Mesenchymal stem cell (in vitro differentiated cells and primary cell): ENCODE results near the gene PRRX1.

Experiments
- DNase-seq: peaks from one replicate; pipeline ENCODE4 v3.0.0-alpha.2; 2013
- H2AFZ ChIP-seq: one replicate; pipeline ENCODE4 v1.6.1; 2013; ENCODE audit warnings: low read depth, mild to moderate bottlenecking, control low read depth, inconsistent platforms, low read length, moderate library complexity
- H2AK5ac ChIP-seq: 2 replicates; pipeline ENCODE4 v1.6.1; 2013; ENCODE audit warnings: low read length, moderate library complexity, mild to moderate bottlenecking, inconsistent platforms; ENCODE audit not compliant: severe bottlenecking
- H2BK120ac ChIP-seq: one replicate; pipeline ENCODE4 v1.6.1; 2013; ENCODE audit warnings: low read depth, mild to moderate bottlenecking, inconsistent platforms, low read length, moderate library complexity
- H2BK12ac ChIP-seq, 2 experiments: one replicate each; pipeline ENCODE4 v1.6.1; 2013; ENCODE audit warnings: inconsistent platforms in 2 of 2, low read length in 2 of 2, mild to moderate bottlenecking in 2 of 2, moderate library complexity in 2 of 2, control low read depth in 1 of 2
- H2BK15ac ChIP-seq: one replicate; pipeline ENCODE4 v1.6.1; 2013; ENCODE audit warnings: mild to moderate bottlenecking, low read depth, inconsistent platforms; ENCODE audit not compliant: poor library complexity, severe bottlenecking
- H2BK5ac ChIP-seq: 2 replicates; pipeline ENCODE4 v1.6.1; 2013; ENCODE audit warnings: low read depth, mild to moderate bottlenecking, low read length, control low read depth, inconsistent platforms; ENCODE audit not compliant: poor library complexity, severe bottlenecking
- H3K14ac ChIP-seq, 2 experiments: one replicate each; pipeline ENCODE4 v1.6.1; 2013; ENCODE audit warnings: inconsistent platforms in 2 of 2, low read length in 2 of 2, control low read depth in 1 of 2, mild to moderate bottlenecking in 1 of 2, moderate library complexity in 1 of 2
- H3K18ac ChIP-seq, 2 experiments: one replicate each; pipeline ENCODE4 v1.6.1; 2013; ENCODE audit warnings: inconsistent platforms in 2 of 2, low read length in 2 of 2, control low read depth in 1 of 2, low read depth in 1 of 2, mild to moderate bottlenecking in 1 of 2
- H3K23ac ChIP-seq, 2 experiments: one replicate each; pipeline ENCODE4 v1.6.1; 2013; ENCODE audit warnings: inconsistent platforms in 2 of 2, low read length in 2 of 2, mild to moderate bottlenecking in 2 of 2, moderate library complexity in 2 of 2, control low read depth in 1 of 2
- H3K27ac ChIP-seq: 2 replicates; pipeline ENCODE4 v1.5.1; 2013; ENCODE audit warnings: mild to moderate bottlenecking, moderate library complexity, low read length, control low read depth, inconsistent platforms; ENCODE audit not compliant: poor library complexity, severe bottlenecking
- H3K27me3 ChIP-seq, 2 experiments: 2 replicates each; pipeline versions ENCODE4 v1.6.1 to v1.7.0; 2013; ENCODE audit warnings: low read length in 2 of 2, mild to moderate bottlenecking in 2 of 2, moderate library complexity in 2 of 2, control low read depth in 1 of 2, inconsistent platforms in 1 of 2; ENCODE audit not compliant: control insufficient read depth in 1 of 2, insufficient read depth in 1 of 2
- H3K36me3 ChIP-seq, 2 experiments: 2 replicates each; pipeline versions ENCODE4 v1.6.1 to v1.7.0; 2013; ENCODE audit warnings: low read length in 2 of 2, control low read depth in 1 of 2, inconsistent platforms in 1 of 2, low read depth in 1 of 2, mild to moderate bottlenecking in 1 of 2; ENCODE audit not compliant: insufficient read depth in 2 of 2, control insufficient read depth in 1 of 2
- H3K4ac ChIP-seq, 2 experiments: one replicate each; pipeline ENCODE4 v1.6.1; 2013; ENCODE audit warnings: inconsistent platforms in 2 of 2, low read length in 2 of 2, mild to moderate bottlenecking in 2 of 2, moderate library complexity in 2 of 2, control low read depth in 1 of 2, low read depth in 1 of 2
- H3K4me1 ChIP-seq: 2 replicates; pipeline ENCODE4 v1.6.1; 2013; ENCODE audit warnings: low read depth, low read length, control low read depth; ENCODE audit not compliant: control insufficient read depth, insufficient read depth
- H3K4me2 ChIP-seq: 2 replicates; pipeline ENCODE4 v1.6.1; 2013; ENCODE audit warnings: low read length, mild to moderate bottlenecking, inconsistent platforms; ENCODE audit not compliant: poor library complexity, severe bottlenecking
- H3K4me3 ChIP-seq, 2 experiments: 2 replicates each; pipeline versions ENCODE4 v1.5.1 to v1.7.0; 2013; ENCODE audit warnings: low read length in 2 of 2, mild to moderate bottlenecking in 2 of 2, control low read depth in 1 of 2, low read depth in 1 of 2; ENCODE audit not compliant: insufficient read depth in 1 of 2
- H3K79me1 ChIP-seq: replicated peaks from 2 replicates; pipeline ENCODE4 v1.6.1; 2013; ENCODE audit warnings: mild to moderate bottlenecking, control low read depth, low read length, inconsistent platforms; ENCODE audit not compliant: poor library complexity, severe bottlenecking
- H3K9ac ChIP-seq: 2 replicates; pipeline ENCODE4 v1.7.0; 2013; ENCODE audit warnings: mild to moderate bottlenecking, low read length, moderate library complexity
- H3K9me3 ChIP-seq: 2 replicates; pipeline ENCODE4 v1.7.0; 2013; ENCODE audit warnings: mild to moderate bottlenecking, low read length; ENCODE audit not compliant: control insufficient read depth
- H4K8ac ChIP-seq: one replicate; pipeline ENCODE4 v1.6.1; 2013; ENCODE audit warnings: inconsistent platforms, mild to moderate bottlenecking, low read length, moderate library complexity
- H4K91ac ChIP-seq: one replicate; pipeline ENCODE4 v1.6.1; 2013; ENCODE audit warnings: mild to moderate bottlenecking, low read length, inconsistent platforms
- WGBS: methylation state at CpG from one replicate; pipeline ENCODE4 v1.1.7; 2013; ENCODE audit warnings: mixed read lengths; 5-methylcytosine and 5-hydroxymethylcytosine counted together

The PRRX1 gene

DNA sequence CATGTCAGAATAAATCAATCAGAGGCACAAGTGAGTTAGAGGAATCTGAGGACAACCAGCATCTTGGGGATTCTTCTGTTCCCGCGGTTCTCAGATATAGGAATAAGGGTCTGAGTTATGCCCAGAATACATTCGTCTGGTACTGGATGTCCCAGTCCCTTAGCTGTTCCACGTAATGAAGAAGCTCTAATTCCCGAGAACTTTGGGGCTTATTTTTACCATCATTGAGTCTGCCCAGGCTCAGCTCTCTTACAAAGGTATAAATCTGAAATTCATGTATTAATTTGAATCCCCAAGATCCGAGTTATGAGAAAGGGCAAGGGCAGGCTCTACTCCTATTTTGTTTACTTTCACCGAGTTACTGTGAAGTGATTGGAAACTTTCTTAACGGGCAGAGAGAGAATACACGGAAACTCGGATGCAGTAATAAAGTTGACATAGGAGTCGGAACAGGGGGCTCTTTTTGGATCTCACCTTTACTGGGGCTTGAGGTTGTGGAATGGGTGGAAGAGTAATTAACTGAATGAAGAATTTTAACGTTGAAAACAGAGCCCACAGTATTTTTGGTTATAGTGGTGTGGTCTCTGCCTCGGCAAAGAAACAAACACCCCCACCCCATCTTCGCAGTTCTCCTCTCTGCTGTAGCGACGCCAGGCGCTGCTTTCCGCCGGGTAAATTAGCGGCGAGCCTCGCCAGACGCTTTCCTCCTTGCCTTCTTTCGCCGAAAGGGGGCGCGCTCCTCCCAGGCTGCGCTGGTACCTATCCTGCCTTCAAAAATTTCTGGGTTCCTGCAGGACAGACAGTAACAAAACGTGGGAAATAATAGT lies 7.1 kb downstream of the PRRX1 start:
- Histone ChIP-seq H3K4me3 (peak overlapping the region in 1 of 2 experiments; percentile 83), H4K91ac (no peak overlapping the region), H2BK120ac (no peak overlapping the region), H3K9ac (peak overlapping the region; percentile 98), H2AFZ (no peak overlapping the region), H2BK12ac (no peak overlapping the region), H3K36me3 (peaks cover 0 to 96% of the 10 kb centered on the region in 2 experiments), H3K9me3 (no peaks in the 10 kb centered on the region), H2BK5ac (no peak overlapping the region), H3K4ac (no peak overlapping the region), H3K23ac (no peak overlapping the region), H3K79me1 (no peaks in the 10 kb centered on the region), H3K18ac (no peak overlapping the region), H2AK5ac (no peak overlapping the region), H2BK15ac (peak overlapping the region; percentile 8), H3K27me3 (peaks cover 0 to 57% of the 10 kb centered on the region in 2 experiments), H3K14ac (no peak overlapping the region), H3K27ac (no peak overlapping the region), H3K4me1 (no peaks in the 10 kb centered on the region), H4K8ac (no peak overlapping the region), H3K4me2 (no peak overlapping the region)
- DNase-seq, result no peak
- WGBS, result 38% methylated on average over 28 of the region's 29 CpGs

DNA sequence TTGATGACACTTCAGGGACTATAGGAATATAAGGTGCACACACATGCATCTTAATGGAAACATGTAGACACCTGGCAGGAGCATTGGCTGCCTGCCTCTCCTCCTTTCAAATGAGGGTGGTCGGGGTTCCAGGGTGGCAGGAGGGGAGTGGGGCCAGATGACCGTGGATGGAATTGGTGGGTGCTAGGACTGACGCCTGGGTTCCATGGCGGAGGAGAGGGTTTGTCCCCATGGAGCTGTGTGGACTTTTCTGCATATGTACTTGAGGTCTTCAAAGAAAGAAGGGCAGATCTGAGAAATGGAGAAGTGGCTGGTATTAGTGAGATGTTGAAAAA lies 7.7 kb downstream of the PRRX1 start:
- no peak overlapping the region for H3K18ac ChIP-seq

DNA sequence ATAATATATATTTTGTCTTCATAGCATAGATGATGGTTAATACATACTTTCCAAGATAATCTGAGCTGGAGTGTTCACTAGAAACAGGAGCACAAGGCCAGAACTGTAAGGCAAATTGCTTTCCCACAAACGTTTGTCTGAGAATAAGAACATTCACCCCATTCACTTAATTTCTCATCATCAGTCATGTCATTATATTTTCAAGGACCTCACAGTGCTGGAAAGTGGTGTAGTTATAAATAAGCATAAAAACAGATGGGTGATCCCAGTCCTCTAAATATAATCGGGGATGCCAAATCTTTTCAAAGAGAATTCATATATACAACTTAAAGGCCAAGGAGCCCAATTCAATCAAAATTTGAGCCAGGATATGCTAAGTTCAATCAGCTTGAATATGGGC lies 8.4 kb downstream of the PRRX1 start:
- H3K23ac ChIP-seq, result no peak overlapping the region

More for the DNA sequence above, 7.7 kb downstream of the PRRX1 start:
- Histone ChIP-seq H2BK5ac (no peak overlapping the region), H2AK5ac (no peak overlapping the region), H3K9me3 (no peaks in the 10 kb centered on the region), H3K9ac (peak overlapping the region; percentile 98), H2BK12ac (no peak overlapping the region), H3K36me3 (peaks cover 0 to 93% of the 10 kb centered on the region in 2 experiments), H3K27ac (no peak overlapping the region), H3K4me1 (no peaks in the 10 kb centered on the region), H3K4ac (no peak overlapping the region), H4K91ac (no peak overlapping the region), H3K27me3 (peaks cover 0 to 51% of the 10 kb centered on the region in 2 experiments), H3K79me1 (no peaks in the 10 kb centered on the region), H3K4me3 (peak overlapping the region in 1 of 2 experiments; percentile 83), H3K4me2 (no peak overlapping the region), H2AFZ (no peak overlapping the region), H2BK15ac (no peak overlapping the region), H4K8ac (no peak overlapping the region), H2BK120ac (no peak overlapping the region), H3K14ac (no peak overlapping the region), H3K23ac (no peak overlapping the region)
- DNase-seq, result no peak
- WGBS, result 93% methylated on average over 4 of the region's 4 CpGs

GRCh38 chr1:170674239-170674638 lies 10.3 kb downstream of the PRRX1 start:
- Histone ChIP-seq H3K4me1 (no peaks in the 10 kb centered on the region), H3K14ac (no peak overlapping the region), H4K91ac (no peak overlapping the region), H2BK12ac (no peak overlapping the region), H3K27me3 (peaks cover 0 to 27% of the 10 kb centered on the region in 2 experiments), H3K18ac (no peak overlapping the region), H4K8ac (no peak overlapping the region), H3K36me3 (peaks cover 0 to 93% of the 10 kb centered on the region in 2 experiments), H2AK5ac (no peak overlapping the region), H3K79me1 (no peaks in the 10 kb centered on the region), H2AFZ (no peak overlapping the region), H3K4me2 (no peak overlapping the region), H3K9me3 (no peaks in the 10 kb centered on the region), H3K9ac (peak overlapping the region; percentile 98), H2BK120ac (no peak overlapping the region), H3K4me3 (peak overlapping the region in 1 of 2 experiments; percentile 83), H3K4ac (no peak overlapping the region), H3K27ac (no peak overlapping the region), H3K23ac (no peak overlapping the region), H2BK5ac (no peak overlapping the region), H2BK15ac (no peak overlapping the region)
- WGBS, result 88% methylated on average over 3 of the region's 3 CpGs
- no peak for DNase-seq

More for the DNA sequence above, 8.4 kb downstream of the PRRX1 start:
- no peak overlapping the region for H4K91ac ChIP-seq
- H3K4ac ChIP-seq, result no peak overlapping the region
- H3K14ac ChIP-seq, result no peak overlapping the region
- H4K8ac ChIP-seq, result no peak overlapping the region
- 79% methylated on average over 2 of the region's 2 CpGs for WGBS
- no peak overlapping the region for H2BK12ac ChIP-seq
- no peak overlapping the region for H3K18ac ChIP-seq
- H2BK5ac ChIP-seq, result no peak overlapping the region
- peaks cover 0 to 93% of the 10 kb centered on the region in 2 experiments for H3K36me3 ChIP-seq
- H2BK120ac ChIP-seq, result no peak overlapping the region
- no peak overlapping the region for H2AFZ ChIP-seq
- no peaks in the 10 kb centered on the region for H3K79me1 ChIP-seq
- H3K4me2 ChIP-seq, result no peak overlapping the region
- DNase-seq, result no peak
- no peak overlapping the region for H2AK5ac ChIP-seq
- no peak overlapping the region for H3K27ac ChIP-seq
- H3K27me3 ChIP-seq, result peaks cover 0 to 44% of the 10 kb centered on the region in 2 experiments
- no peaks in the 10 kb centered on the region for H3K4me1 ChIP-seq
- H3K9ac ChIP-seq, result peak overlapping the region; percentile 98
- H2BK15ac ChIP-seq, result no peak overlapping the region
- H3K9me3 ChIP-seq, result no peaks in the 10 kb centered on the region
- H3K4me3 ChIP-seq, result peak overlapping the region in 1 of 2 experiments; percentile 83
